HFF-Myc (cell line): ENCODE results near the gene OXTR.

Experiments used
- DNase-seq: peaks from one replicate; pipeline ENCODE4 v3.0.0-alpha.2; 2011; ENCODE audit warnings: low read depth; ENCODE audit errors: extremely low read depth
- H3K4me3 ChIP-seq: replicated peaks from 2 replicates; pipeline ENCODE4 v1.5.1; 2011; ENCODE audit warnings: low read depth, mild to moderate bottlenecking, control low read depth, low read length
- TF ChIP-seq, protein P1 (sequence below): IDR thresholded peaks from 2 replicates; pipeline ENCODE4 v1.5.1; 2012; ENCODE audit warnings: mild to moderate bottlenecking, low read depth, low read length, control low read depth; ENCODE audit errors: missing control alignments

OXTR gene

DNA sequence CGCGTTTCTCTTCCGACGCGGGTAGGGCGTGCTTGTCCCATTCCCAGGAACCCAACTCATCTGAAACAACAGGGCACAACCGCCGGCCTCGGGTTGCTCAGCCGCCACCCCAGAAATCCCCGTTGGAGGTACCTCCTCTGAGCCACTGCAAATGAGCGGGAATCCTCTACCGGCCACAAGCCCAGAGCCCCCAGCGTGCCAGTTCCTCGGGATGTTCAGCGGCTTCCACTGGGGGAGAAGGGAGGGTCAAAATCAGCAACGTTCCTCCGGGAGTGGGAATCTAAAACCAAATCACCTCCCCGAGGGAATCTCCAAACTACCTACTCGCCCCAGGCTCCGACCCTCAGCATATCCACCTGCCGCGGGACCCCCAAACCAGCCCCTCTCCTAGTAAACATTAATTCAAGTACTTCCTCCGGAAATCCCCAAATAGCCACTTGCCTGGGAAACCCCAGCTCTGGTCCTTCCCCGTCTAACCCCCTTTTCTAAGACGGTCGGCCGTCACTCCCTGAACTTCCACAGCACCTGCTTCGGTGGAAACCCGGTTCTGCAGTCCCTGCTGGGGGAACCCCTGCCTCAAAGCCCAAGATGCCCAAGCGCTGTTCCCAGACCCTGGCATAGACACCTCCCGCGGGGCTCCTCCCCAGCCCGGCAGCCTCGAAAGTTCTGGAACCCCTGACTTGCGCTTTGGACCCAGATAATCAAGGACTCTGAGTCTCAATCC lies 887 bp downstream of the OXTR start:
- TF ChIP-seq, protein P1, sequence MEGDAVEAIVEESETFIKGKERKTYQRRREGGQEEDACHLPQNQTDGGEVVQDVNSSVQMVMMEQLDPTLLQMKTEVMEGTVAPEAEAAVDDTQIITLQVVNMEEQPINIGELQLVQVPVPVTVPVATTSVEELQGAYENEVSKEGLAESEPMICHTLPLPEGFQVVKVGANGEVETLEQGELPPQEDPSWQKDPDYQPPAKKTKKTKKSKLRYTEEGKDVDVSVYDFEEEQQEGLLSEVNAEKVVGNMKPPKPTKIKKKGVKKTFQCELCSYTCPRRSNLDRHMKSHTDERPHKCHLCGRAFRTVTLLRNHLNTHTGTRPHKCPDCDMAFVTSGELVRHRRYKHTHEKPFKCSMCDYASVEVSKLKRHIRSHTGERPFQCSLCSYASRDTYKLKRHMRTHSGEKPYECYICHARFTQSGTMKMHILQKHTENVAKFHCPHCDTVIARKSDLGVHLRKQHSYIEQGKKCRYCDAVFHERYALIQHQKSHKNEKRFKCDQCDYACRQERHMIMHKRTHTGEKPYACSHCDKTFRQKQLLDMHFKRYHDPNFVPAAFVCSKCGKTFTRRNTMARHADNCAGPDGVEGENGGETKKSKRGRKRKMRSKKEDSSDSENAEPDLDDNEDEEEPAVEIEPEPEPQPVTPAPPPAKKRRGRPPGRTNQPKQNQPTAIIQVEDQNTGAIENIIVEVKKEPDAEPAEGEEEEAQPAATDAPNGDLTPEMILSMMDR, result no peak
- no peak for DNase-seq
- H3K4me3 ChIP-seq, result peak overlapping the region; percentile 47

DNA sequence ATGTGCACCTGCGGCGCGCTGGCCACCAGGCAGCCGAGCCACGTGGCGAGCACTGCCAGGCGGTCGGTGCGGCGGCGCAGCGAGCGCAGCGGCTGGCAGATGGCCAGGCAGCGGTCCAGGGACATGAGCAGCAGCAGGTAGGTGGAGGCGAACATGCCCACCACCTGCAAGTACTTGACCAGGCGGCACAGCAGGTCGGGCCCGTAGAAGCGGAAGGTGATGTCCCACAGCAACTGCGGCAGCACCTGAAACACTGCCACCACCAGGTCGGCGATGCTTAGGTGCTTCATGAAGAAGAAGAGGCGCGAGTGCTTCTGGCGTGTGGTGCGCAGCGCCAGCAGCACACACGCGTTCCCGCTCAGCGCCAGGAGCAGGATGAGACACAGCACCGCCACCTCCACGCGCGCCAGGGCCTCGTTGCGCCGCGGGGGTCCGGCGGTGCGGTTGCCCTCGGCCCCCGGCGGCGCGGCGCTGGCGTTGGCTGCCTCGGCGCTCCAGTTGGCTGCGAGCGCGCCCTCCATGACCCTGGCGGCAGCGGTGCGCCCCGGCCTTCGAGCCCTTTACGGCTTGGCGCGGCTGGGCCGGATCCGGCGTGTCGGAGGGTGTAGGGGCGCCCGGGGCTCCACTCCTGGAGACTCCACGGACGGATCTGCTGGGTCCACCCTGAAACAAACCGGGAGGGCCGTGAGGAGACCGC lies 1.6 kb downstream of the OXTR start:
- H3K4me3 ChIP-seq, result peak overlapping the region; percentile 47
- TF ChIP-seq, protein P1, result peak; percentile 9
- DNase-seq, result no peak

DNA sequence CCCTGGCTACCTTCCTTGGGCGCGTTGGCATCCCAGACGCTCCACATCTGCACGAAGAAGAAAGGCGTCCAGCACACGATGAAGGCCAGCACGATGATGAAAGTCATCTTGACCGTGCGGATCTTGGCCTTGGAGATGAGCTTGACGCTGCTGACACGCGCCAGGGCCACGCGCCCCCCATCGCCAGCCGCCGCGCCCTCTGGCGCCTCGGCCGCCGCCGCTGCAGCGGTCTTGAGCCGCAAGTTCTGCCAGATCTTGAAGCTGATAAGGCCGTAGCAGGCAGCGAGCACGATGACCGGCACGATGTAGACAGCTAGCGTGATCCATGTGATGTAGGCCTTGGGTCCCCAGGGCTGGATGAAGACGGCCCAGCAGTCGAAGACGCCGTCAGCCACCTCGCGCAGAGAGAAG lies 2.2 kb downstream of the OXTR start:
- H3K4me3 ChIP-seq, result peak overlapping the region; percentile 47
- DNase-seq, result no peak
- TF ChIP-seq, protein P1, result no peak

DNA sequence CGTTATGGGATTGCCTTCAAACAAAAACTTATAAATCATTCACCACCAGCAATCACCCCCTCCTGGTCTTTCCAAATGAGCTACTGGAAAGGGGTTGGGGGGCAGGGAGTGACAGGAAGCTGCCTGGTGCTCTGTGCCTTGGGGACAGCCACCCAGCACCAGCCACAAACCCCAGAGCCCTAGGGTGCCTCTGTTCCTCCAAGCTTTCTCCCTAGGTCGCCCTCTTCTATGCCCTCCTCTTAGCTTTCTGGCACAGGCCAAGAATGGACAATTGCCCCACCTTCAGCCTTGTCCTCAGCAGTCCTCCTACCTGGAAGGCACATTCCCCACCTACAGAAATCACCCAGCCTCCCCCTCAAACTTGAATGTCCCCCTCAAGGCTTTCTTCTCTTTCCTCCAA lies 3.3 kb downstream of the OXTR start:
- TF ChIP-seq, protein P1, result no peak
- no peak for DNase-seq
- peak overlapping the region; percentile 47 for H3K4me3 ChIP-seq

DNA sequence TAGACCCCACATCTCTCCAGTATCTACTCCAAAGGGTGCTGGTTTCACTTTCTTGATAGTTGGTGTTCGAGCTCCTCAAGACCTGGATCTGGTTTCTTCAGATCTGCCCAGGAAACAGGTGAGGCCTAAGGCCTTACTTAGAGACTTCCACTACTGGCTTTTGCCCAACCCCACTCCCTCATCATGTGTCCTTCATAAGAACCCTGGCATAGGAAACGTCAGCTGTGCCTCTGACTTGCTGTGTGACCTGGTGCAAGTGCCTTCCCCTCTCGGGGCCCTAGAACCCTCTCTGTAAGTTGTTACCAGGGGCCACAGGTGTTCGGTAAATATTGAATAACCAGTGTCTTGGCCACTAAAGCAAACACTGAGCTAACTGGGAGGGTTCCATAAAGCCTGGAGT lies 3.9 kb downstream of the OXTR start:
- no peak for DNase-seq
- TF ChIP-seq, protein P1, result no peak
- H3K4me3 ChIP-seq, result no peak overlapping the region

DNA sequence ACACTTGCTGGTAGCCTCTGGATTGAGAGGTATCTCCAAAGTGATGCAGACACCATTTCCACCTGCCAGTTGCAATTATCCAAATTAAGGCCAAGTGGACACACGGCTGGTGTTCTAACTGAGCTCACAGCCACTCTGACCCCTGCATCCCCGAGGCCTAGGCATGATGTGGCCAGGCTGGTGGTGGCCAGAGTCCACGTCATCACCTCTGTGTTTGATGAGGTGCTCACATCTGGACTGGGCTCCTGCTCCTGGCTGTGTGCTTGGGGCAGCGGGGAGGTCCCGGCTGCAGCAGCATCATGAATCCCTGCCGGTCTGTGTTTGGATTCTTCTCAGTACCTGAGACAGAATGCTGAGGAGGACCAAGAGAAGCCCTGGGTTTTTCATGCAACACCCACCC lies 4.9 kb downstream of the OXTR start:
- no peak for DNase-seq
- no peak overlapping the region for H3K4me3 ChIP-seq
- TF ChIP-seq, protein P1, result no peak
